ENCODE measurements around the gene MYO6. TPM values are rescaled to one million over a fixed set of nuclear protein-coding genes. Genes with fewer than 3 reads are reported as not detected.
"Not testable (repeated sequence)": the region's sequence is repeated elsewhere in the genome, so short reads cannot be mapped to it uniquely, and the experiment has no call there.

Gene MYO6
- 23.8 TPM for polyA plus RNA-seq (2013, experiment 1 of 4)
- 29.8 TPM for polyA plus RNA-seq (2013, experiment 2 of 4)
- 20.1 TPM for polyA plus RNA-seq (2013, experiment 3 of 4)
- 24.4 TPM for polyA plus RNA-seq (2013, experiment 4 of 4)

GRCh38 chr6:75748743-75749538 is at the start of gene MYO6:
Gene MYO6, plus strand, starts transcription at chr6:75749239. Its CDS starts 68,309 bp downstream, at chr6:75817548.
- H3K36me3 ChIP-seq (ENCODE audit: control insufficient read depth, insufficient read depth, low read length): no peaks in the 10 kb centered on the region
- 0% methylated on average over 97 of the region's 97 CpGs for WGBS, 2 experiments

DNA sequence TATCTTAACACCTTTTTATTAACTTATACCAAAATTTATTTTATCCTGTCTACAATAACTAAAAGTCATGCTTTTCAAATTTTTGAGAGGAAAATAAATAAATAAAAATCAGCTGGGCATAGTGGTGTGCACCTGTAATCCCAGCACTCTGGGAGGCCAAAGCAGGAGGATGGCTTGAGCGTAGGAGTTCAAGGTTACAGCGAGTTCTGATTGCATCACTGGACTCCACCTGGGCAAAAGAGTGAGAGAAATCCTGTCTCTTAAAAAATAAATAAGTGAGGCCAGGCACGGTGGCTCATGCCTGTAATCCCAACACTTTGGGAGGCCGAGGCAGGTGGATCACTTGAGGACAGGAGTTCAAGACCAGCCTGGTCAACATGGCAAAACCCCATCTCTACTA is 40.7 kb upstream of the MYO6 start:
- H3K36me3 ChIP-seq (ENCODE audit: control insufficient read depth, insufficient read depth, low read length): peaks cover 19% of the 10 kb centered on the region
- H3K27me3 ChIP-seq (ENCODE audit: control insufficient read depth, insufficient read depth, low read length, poor library complexity, severe bottlenecking); H3K9me3 ChIP-seq (ENCODE audit: control insufficient read depth, low read length); H3K4me3 ChIP-seq (ENCODE audit: insufficient read depth, low read depth, low read length); H3K4me1 ChIP-seq (ENCODE audit: control insufficient read depth, insufficient read depth, low read length); H3K27ac ChIP-seq (ENCODE audit: insufficient read depth, low read depth, low read length, poor library complexity, severe bottlenecking): not testable (repeated sequence)
- 94% methylated on average over 4 of the region's 4 CpGs for WGBS, 2 experiments

More at GRCh38 chr6:75748743-75749538, at the start of gene MYO6:
- H3K4me3 ChIP-seq (ENCODE audit: insufficient read depth, low read depth, low read length): peak within 1 kb of the TSS; percentile 91
- peak within 1 kb of the TSS; percentile 82 for H3K27ac ChIP-seq (ENCODE audit: insufficient read depth, low read depth, low read length, poor library complexity, severe bottlenecking)
- peaks cover 21% of the 10 kb centered on the region for H3K27me3 ChIP-seq (ENCODE audit: control insufficient read depth, insufficient read depth, low read length, poor library complexity, severe bottlenecking)
- no peaks in the 10 kb centered on the region for H3K4me1 ChIP-seq (ENCODE audit: control insufficient read depth, insufficient read depth, low read length)
- H3K9me3 ChIP-seq (ENCODE audit: control insufficient read depth, low read length): no peaks in the 10 kb centered on the region

DNA sequence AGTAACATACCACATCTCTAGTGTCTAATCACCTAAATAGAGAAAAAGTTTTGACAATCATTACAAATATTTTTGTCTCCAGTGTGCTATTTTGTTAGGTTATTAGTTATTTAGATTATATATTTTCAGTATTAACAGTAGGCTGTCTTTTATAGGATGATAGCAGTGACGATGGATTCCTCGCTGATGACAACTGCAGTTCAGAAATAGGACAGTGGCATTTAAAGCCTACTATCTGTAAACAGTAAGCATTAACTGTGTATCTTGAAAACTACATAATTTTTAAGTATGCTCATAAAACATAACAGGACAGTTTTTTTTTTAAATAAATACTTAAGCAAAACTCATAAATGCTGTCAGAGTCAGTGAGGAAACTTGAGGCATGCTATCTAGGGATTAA is 37.9 kb upstream of the MYO6 start:
- 90% methylated on average over 2 of the region's 2 CpGs for WGBS, 2 experiments
- H3K36me3 ChIP-seq (ENCODE audit: control insufficient read depth, insufficient read depth, low read length): peaks cover 22% of the 10 kb centered on the region

DNA sequence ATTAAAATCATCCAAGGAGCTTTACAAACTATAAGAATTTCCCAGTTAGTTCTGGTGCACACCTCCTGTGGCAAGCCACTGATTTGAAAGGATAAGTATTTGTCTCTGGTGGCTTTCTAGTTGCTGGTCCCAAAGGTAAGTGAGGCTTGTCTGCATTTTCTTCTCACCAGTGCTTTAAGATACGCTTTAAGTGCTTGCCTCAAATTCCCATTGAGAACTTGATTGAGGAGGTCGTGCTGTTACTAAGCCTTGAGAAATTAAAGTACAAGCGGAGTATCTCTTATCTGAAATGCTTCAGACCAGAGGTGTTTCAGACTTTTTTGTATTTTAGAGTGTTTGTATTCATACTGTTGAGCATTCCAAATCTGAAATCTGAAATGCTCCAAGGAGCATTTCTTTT is 29.9 kb upstream of the MYO6 start:
- Histone ChIP-seq H3K4me3 (ENCODE audit: insufficient read depth, low read depth, low read length) (no peak overlapping the region), H3K27me3 (ENCODE audit: control insufficient read depth, insufficient read depth, low read length, poor library complexity, severe bottlenecking) (no peaks in the 10 kb centered on the region), H3K36me3 (ENCODE audit: control insufficient read depth, insufficient read depth, low read length) (peaks cover 3% of the 10 kb centered on the region), H3K9me3 (ENCODE audit: control insufficient read depth, low read length) (no peaks in the 10 kb centered on the region), H3K4me1 (ENCODE audit: control insufficient read depth, insufficient read depth, low read length) (no peaks in the 10 kb centered on the region), H3K27ac (ENCODE audit: insufficient read depth, low read depth, low read length, poor library complexity, severe bottlenecking) (no peak overlapping the region)
- 95% methylated on average over 3 of the region's 3 CpGs for WGBS, 2 experiments

More for the DNA sequence above, 37.9 kb upstream of the MYO6 start:
- Histone ChIP-seq H3K27ac (ENCODE audit: insufficient read depth, low read depth, low read length, poor library complexity, severe bottlenecking) (no peak overlapping the region), H3K27me3 (ENCODE audit: control insufficient read depth, insufficient read depth, low read length, poor library complexity, severe bottlenecking) (no peaks in the 10 kb centered on the region), H3K9me3 (ENCODE audit: control insufficient read depth, low read length) (no peaks in the 10 kb centered on the region), H3K4me3 (ENCODE audit: insufficient read depth, low read depth, low read length) (no peak overlapping the region), H3K4me1 (ENCODE audit: control insufficient read depth, insufficient read depth, low read length) (no peaks in the 10 kb centered on the region)

GRCh38 chr6:75723382-75723781 is 25.7 kb upstream of the MYO6 start:
- no peak overlapping the region for H3K27ac ChIP-seq (ENCODE audit: insufficient read depth, low read depth, low read length, poor library complexity, severe bottlenecking)
- H3K36me3 ChIP-seq (ENCODE audit: control insufficient read depth, insufficient read depth, low read length): no peaks in the 10 kb centered on the region
- H3K4me1 ChIP-seq (ENCODE audit: control insufficient read depth, insufficient read depth, low read length): no peaks in the 10 kb centered on the region
- H3K27me3 ChIP-seq (ENCODE audit: control insufficient read depth, insufficient read depth, low read length, poor library complexity, severe bottlenecking): no peaks in the 10 kb centered on the region
- H3K9me3 ChIP-seq (ENCODE audit: control insufficient read depth, low read length): no peaks in the 10 kb centered on the region
- WGBS, 2 experiments: 69 to 93% methylated on average over 1 to 2 of the region's 2 CpGs
- no peak overlapping the region for H3K4me3 ChIP-seq (ENCODE audit: insufficient read depth, low read depth, low read length)

DNA sequence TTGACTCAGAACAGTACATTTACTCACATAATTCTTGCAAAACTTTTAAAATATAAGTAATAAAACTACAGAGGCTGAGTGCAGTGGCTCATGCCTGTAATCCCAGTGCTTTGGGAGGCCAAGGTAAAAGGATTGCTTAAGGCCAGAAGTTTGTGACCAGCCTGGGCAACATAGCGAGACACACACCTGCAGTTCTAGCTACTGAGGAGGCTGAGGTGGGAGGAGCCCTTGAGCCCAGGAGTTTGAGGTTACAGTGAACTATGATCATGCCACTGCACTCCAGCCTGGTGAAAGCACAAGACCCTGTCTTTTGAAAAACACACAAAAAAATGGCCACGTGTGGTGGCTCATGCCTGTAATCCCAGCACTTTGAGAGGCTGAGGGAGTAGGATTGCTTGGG is 21.8 kb upstream of the MYO6 start:
- H3K36me3 ChIP-seq (ENCODE audit: control insufficient read depth, insufficient read depth, low read length): no peaks in the 10 kb centered on the region
- no peaks in the 10 kb centered on the region for H3K27me3 ChIP-seq (ENCODE audit: control insufficient read depth, insufficient read depth, low read length, poor library complexity, severe bottlenecking)
- 88 to 90% methylated on average over 2 of the region's 2 CpGs for WGBS, 2 experiments
- no peak overlapping the region for H3K27ac ChIP-seq (ENCODE audit: insufficient read depth, low read depth, low read length, poor library complexity, severe bottlenecking)
- H3K4me3 ChIP-seq (ENCODE audit: insufficient read depth, low read depth, low read length): no peak overlapping the region
- H3K4me1 ChIP-seq (ENCODE audit: control insufficient read depth, insufficient read depth, low read length): no peaks in the 10 kb centered on the region
- H3K9me3 ChIP-seq (ENCODE audit: control insufficient read depth, low read length): no peaks in the 10 kb centered on the region

DNA sequence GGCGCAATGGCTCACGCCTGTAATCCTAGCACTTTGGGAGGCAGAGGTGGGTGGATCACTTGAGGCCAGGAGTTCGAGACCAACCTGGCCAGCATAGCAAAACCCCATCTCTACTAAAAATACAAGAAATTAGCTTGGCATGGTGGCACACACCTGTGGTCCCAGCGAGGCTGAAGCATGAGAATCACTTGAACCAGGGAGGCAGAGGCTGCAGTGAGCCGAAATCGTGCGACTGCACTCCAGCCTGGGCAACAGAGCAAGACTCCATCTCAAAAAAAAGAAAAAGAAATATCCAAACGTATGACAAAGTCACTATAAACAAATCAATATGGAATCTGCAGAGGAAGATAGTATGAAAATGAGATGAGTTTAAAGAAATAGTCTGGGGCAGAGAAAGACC is 18.0 kb upstream of the MYO6 start:
- H3K9me3 ChIP-seq (ENCODE audit: control insufficient read depth, low read length); H3K36me3 ChIP-seq (ENCODE audit: control insufficient read depth, insufficient read depth, low read length); H3K4me3 ChIP-seq (ENCODE audit: insufficient read depth, low read depth, low read length); H3K27ac ChIP-seq (ENCODE audit: insufficient read depth, low read depth, low read length, poor library complexity, severe bottlenecking); H3K4me1 ChIP-seq (ENCODE audit: control insufficient read depth, insufficient read depth, low read length); H3K27me3 ChIP-seq (ENCODE audit: control insufficient read depth, insufficient read depth, low read length, poor library complexity, severe bottlenecking): not testable (repeated sequence)
- WGBS, 2 experiments: 90% methylated on average over 7 of the region's 8 CpGs

- Histone ChIP-seq H3K27me3 (ENCODE audit: control insufficient read depth, insufficient read depth, low read length, poor library complexity, severe bottlenecking) (no peaks in the 10 kb centered on the region), H3K27ac (ENCODE audit: insufficient read depth, low read depth, low read length, poor library complexity, severe bottlenecking) (no peak overlapping the region), H3K4me1 (ENCODE audit: control insufficient read depth, insufficient read depth, low read length) (no peaks in the 10 kb centered on the region), H3K4me3 (ENCODE audit: insufficient read depth, low read depth, low read length) (no peak overlapping the region), H3K36me3 (ENCODE audit: control insufficient read depth, insufficient read depth, low read length) (no peaks in the 10 kb centered on the region), H3K9me3 (ENCODE audit: control insufficient read depth, low read length) (no peaks in the 10 kb centered on the region)
- WGBS, 2 experiments: 82 to 93% methylated on average over 1 of the region's 1 CpG
Measured at GRCh38 chr6:75735491-75736186, 13.4 kb upstream of the MYO6 start.

DNA sequence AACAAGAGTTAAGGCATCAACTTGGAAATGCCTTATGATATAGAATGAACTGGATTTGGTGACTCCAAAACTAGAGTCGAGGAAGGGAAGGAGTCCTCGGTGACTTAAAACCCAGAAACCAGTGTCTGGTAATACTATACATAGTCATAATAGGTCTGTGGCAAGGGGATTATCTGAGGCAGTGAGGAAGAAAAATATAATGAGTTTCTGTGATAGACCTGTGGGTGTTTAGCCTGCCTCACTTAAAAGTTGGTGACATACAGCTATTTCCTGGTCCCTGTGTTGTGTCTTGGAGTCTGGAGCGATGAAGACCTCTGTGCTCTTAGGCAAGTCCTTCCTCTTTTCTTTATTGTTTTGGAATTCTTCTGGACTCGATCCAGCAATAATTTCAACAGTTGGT is 5.1 kb upstream of the MYO6 start:
- Histone ChIP-seq H3K27ac (ENCODE audit: insufficient read depth, low read depth, low read length, poor library complexity, severe bottlenecking) (no peak overlapping the region), H3K36me3 (ENCODE audit: control insufficient read depth, insufficient read depth, low read length) (no peaks in the 10 kb centered on the region), H3K4me3 (ENCODE audit: insufficient read depth, low read depth, low read length) (no peak overlapping the region), H3K9me3 (ENCODE audit: control insufficient read depth, low read length) (no peaks in the 10 kb centered on the region), H3K4me1 (ENCODE audit: control insufficient read depth, insufficient read depth, low read length) (no peaks in the 10 kb centered on the region), H3K27me3 (ENCODE audit: control insufficient read depth, insufficient read depth, low read length, poor library complexity, severe bottlenecking) (peaks cover 10% of the 10 kb centered on the region)
- WGBS, 2 experiments: 94 to 96% methylated on average over 4 of the region's 4 CpGs

- Histone ChIP-seq H3K36me3 (ENCODE audit: control insufficient read depth, insufficient read depth, low read length) (no peaks in the 10 kb centered on the region), H3K27me3 (ENCODE audit: control insufficient read depth, insufficient read depth, low read length, poor library complexity, severe bottlenecking) (peaks cover 21% of the 10 kb centered on the region), H3K4me3 (ENCODE audit: insufficient read depth, low read depth, low read length) (no peak overlapping the region), H3K27ac (ENCODE audit: insufficient read depth, low read depth, low read length, poor library complexity, severe bottlenecking) (no peak overlapping the region), H3K4me1 (ENCODE audit: control insufficient read depth, insufficient read depth, low read length) (no peaks in the 10 kb centered on the region), H3K9me3 (ENCODE audit: control insufficient read depth, low read length) (no peaks in the 10 kb centered on the region)
- WGBS, 2 experiments: 96 to 97% methylated on average over 3 of the region's 3 CpGs
Measured at GRCh38 chr6:75745404-75745803, 3.6 kb upstream of the MYO6 start.
